HL-60/S4 treated with retinoic acid at 250 ng/mL for 4 days and 3 days (cell line): ENCODE results near the gene KIF12.
"Not testable (repeated sequence)": the region's sequence is repeated elsewhere in the genome, so short reads cannot be mapped to it uniquely, and the experiment has no call there.

Experiments
- in situ Hi-C: fragments of 300-500 bp; cut with MboI; formaldehyde crosslinking; loops from 2 replicates; pipeline ENCODE4 v1.7.0; 2022; ENCODE audit warnings: low sequenced_read_pairs

Gene KIF12

DNA sequence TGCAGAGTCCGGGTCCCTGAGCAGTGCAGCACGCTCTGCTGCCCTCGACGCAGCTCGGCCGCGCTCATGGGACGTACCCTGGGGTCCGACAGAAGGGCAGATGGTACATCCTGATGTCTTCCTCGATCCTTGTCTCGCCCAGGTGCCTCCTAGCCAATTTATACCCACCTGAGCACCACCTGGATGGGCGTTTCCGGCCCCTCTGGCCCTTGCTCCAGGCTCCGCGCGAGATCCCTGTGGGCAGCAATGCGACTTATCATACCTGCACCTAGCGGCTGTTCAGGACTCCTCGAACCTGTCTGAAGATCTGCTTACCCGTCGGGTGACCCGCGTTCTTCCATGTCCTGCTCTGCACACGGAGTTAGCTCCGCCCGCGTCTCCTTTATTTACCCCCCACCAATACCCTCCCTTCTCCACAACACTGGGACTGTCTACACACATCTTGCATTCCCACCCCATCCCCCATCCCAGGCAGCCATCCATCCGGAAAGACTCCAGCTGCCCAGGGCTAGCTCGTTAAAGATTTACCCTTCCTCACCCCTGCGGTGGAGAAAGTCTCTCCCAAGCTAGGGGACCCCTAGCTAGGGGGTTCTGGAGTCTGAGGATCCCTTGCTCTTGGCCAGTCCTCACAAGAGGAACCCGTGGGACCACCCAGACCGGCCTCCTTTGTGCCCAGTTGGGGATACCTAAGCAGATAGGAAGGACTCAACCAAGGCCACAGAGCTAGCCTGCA lies at the start of gene KIF12:
TSS of gene KIF12 (minus strand) at position 357 of the 733 bp plus-strand sequence. CDS start at position 341, 16 bp downstream.
- in situ Hi-C loops: no loop called here

DNA sequence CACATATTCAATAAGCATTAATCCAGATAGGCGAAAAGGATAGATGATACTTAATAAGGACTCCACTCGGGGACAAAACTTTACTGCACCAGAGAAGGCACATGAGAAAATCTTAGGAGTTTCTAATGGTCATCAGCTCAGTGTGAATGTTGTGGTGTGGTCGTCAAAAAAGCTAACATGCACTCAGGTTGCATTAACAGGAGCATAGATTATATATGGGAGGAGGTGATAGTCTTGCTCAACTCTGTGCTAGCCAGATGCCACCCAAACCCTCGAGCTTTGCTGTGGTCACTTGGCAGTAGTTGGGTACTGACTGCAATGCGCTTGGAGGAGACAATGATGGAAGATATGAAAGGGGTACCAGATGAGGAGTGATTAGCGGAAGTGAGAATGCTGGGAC lies 47.6 kb upstream of the KIF12 start:
- in situ Hi-C loops: no loop called here

DNA sequence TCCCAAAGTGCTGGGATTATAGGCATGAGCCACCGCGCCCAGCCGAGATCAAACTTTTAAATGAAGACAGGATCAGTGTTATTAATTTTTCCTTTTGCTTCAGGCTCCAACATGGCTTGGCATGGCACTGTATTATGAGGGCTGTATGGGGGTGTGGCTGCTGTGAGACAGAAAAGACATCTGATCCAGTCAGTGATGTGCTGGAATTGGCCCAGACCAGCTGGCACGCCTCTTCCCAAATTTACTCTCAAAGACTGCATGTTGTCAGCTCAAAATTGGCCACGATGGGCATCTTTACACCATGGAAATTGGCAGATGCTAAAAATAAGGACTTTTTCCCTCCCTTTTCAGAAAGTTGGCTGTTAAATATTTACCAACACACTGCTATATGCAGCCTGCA lies 44.1 kb upstream of the KIF12 start:
- in situ Hi-C loops: no loop called here

DNA sequence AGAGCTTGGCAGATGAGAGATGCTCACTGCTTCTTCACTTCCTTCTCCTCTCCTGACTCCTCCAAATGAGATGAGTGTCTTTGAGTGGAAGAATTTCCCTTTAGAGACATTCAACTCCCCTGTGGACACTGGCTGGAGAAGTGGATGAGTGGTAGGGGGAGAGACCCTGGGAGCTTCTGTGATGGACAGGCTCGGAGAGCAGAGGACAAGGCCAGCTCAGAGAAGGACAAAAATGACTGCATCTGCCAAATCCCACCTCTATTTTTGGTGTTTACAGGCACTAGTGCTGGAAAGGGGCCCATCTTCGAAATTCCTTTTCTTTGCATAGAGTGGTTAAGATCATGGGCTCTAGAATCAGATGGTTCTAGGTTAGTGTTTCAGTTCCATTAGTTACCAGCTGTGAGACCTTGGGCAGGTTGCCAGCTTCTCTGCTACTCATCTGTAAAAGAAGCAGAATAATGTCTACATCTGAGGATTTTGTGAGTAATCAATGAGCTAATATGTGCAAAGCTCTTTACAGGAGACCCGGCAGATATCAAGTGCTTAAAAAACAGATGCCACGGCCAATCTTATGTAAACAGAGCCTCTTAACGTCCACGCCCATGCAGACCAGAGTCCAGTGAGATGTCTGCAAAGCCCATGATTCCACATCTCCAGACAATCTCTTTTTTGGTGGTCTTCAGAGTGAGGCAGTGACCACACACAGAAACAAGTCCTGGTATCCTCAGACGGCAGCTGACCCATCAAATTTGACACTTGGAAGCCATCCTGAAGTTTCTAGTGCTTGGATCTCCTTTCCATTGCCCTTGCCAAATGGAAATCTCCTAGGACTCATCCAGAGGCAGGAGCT lies 42.7 kb upstream of the KIF12 start:
- in situ Hi-C loops: no loop called here

DNA sequence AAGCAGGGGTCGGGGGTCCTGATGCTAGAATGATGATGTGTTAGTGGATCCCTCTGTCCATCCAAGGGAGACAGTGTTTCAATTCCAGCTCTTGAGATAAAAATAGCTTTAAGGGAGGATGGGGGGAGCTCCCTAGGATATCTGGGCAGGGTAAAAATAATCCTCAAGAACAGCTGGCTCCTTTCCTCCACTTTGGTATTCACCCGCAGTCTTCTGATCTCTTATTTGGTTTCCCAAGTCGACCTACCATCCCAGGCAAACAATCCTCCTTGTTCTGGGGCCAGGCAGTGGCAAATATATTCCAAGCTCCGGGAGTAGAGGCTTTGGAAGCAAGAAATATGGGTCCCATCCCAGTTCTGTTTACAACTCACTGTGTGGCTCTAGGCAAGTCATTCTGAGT lies 41.8 kb upstream of the KIF12 start:
- in situ Hi-C loops: no loop called here

DNA sequence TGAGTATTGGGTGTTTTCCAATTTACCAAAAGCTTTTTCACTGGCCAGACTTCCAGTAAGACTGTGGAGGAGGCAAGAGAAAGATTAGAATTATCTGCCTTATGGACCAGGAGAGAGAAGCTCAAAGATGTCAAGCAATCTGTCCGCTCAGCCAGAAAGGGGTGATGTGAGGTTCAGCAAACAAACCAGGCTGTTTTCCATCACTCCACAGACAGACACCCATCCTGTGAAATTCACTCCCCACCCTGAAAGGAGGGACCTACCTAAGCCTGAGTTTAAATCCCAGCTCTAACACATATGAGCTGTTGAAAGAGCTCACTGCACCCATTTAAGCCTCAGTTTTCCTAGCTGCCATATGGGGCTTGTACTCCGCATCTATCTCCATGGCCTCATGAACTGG lies 41.3 kb upstream of the KIF12 start:
- in situ Hi-C loops: no loop called here

DNA sequence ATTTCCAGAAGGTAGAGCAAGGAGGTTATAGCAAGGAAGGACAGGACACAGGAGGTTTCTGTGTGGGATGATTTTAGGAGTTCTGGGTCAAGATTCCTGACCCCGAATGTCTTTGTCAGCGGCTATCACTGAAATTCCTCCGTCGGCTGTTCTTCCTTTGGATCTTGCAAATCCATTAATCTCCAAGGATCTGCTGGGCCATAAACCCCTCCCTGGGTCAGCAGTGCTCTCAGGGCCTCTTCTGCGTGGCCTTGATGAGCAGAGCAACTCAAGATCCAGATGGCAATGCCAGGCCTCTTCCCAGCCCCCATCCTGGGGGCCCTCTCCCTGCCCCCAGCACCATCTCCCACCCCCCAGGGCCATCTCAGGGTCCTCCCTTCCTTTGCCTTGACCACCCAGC lies 40.0 kb upstream of the KIF12 start:
- in situ Hi-C loops: no loop called here

DNA sequence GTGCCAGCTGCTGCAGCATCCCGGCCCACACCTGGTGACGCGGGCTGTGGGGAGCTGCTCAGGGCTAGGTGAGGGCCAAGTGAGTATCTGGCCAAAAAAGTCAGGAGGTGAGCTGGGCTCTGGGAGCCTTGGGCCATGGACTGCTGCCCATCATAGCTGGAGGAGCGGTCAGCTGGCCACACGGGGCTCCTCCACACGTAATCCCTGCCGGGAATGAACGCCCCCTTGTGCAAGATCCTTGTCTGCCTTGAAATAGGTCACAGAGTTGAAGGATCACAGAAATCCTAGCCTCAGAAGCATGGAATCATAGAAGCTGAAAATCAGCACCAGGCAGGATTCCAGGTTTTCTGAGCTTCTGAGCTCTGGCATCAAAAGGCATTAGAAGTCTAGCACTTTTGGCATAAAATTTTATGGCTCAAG lies 39.5 kb upstream of the KIF12 start:
- in situ Hi-C loops: no loop called here

DNA sequence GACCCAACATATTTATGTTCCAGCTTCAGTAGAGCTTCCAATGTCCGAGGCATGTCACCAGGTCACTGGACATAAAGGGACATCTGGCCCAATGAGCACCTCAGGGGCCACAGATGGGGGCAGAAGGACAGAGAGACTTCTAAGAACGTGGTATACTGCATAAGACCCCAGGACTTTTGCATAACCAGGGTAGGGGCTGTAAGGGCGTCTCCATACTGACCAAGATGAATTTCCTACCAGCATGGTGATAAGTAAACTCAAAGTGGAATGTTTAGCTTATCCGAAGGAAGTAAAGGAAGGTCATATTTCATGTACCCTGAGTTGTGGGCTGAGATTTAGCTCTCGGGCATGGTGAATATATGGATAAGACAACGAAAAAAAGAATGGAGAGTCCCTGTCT lies 38.7 kb upstream of the KIF12 start:
- in situ Hi-C loops: no loop called here

DNA sequence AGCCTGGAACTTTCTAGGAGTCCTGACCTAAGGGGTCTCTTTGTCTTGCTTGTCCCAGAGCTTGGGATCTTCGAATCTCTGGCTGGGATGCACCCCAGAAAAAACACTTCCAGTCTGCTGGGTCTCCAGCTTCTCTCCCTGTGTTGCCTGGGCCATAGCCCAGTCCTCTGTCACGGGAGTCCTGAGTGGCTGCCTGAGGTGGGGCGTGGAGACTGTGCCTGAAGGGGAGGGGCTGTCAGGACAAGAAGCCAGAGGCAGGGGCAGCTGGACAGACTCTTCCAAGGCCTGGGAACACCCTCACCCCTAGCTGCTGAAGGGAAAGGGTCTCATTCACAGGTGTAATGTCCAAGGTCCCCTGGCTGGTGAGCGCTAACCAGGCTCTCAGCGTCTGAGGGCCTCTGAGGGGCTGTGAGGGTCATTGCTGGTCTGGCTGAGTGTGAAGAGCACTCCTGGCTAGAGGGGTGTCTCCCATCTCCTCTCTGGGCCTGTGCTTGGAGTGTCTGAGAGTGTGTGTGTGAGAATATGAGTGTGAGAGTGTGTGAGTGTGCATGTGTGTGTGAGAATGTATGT lies 35.8 kb upstream of the KIF12 start:
- in situ Hi-C loops: no loop called here

DNA sequence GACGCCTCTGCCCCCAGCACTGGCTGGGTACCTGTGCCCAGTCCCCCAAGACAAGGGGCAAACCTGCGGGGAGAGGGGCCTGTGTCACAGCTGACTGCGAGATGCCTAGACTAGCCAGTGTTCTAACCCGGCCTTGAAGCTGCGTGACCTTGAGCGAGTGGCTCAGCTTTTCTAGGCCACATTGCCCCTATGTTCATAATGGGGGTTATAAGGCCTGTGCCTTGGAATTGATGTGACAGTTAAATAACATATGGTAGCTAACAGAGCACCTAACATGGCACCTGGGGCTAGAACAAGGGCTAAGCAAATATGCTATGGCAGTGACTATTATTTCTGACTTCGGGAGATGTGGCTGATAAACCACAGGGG lies 33.4 kb upstream of the KIF12 start:
- in situ Hi-C loops: no loop called here

DNA sequence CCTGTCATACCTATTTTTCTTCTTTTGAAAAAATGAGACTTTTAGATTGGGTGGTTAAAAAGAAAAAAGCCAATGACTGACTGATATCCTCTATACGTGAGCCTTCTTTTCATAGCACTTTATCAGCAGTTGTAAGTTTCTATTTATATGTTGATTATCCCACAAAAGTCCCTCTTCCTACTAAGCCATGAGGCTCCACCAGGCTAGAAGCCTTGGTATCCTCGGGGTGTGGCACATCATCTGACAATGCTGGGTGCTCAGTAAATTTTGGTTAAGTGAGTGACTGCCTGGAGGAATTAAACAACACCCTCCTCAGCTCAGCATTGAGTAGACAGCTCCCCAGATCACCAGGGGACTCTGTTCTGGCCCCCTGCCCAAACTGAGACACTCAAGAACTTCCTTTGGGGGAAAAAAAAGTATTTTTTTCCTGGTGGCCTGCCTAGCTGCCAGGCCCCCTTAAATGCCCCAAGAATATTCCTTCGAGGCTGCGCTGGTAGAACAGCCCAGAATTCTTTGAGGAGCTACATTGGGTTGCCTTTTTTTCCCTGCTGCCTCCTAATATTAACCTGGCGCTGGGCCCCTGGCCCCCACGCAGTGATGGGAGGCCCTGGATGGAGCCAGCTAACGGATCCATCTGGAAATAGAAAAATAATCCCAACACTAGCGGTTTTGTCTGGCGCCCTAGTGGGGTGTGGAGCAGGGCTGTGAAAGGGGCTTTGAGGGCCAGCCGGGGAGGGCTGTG lies 32.9 kb upstream of the KIF12 start:
- in situ Hi-C loops: no loop called here

DNA sequence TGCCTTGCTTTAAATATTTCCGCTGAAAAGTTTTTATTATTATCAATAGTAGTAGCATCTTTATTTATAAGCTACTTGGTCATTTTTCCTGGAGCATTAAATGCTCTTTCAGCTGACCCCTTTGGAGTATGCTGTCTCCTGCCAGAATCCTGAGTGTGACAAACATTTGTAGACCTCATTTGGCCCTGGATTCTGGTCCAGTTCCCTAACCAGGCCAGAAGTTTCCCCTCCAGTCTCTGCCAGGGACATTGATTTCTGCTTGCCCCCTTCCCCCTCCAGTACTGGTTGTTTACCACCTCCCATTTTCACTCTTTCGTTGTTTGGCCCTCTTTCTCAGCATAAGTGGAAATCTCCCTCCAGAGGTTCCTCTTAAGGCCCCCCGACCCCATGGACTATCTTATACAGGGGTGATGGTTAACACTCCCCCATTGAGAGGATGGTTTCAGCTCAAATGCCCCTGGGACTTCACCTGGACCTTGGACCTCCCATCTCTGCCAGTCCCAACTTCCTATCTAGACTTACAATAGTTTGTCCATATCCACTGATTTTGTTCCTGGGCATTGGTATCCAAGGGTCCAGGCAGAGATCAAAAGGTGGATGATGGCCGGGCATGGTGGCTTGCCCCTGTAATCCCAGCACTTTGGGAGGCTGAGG lies 31.7 kb upstream of the KIF12 start:
- in situ Hi-C loops: no loop called here

DNA sequence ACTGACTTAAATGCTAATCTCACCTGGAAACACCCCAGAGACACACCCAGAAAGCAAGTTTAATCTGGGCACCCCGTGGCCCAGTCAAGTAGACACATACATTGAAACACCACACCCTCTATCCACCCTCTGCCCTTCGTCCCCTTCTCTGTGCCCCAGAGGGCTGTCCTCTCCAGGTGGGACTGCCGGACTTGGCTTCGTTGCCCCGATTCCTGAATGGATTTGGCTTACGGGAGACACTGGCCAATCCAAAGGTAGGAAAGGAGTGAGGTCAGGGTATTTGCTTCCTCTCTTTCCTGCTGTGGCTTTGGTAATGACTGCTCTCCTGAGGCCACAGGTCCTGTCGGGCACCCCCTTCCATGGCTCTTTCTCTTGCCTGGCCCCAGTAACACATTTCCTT lies 31.0 kb upstream of the KIF12 start:
- in situ Hi-C loops: no loop called here

DNA sequence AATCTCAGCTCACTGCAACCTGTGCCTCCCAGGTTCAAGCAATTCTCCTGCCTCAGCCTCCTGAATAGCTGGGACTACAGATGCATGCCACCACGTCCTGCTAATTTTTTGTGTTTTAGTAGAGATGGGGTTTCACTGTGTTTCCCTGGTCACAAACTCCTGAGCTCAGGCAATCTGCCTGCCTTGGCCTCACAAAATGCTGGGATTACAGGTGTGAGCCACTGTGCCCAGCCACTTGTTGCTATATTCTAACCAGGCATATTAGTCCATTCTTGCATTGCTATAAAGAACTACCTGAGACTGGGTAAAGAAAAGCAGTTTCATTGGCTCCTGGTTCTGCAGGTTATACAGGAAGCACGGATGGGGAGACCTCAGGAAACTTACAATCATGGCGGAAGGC lies 29.7 kb upstream of the KIF12 start:
- in situ Hi-C loops: not testable (repeated sequence)

DNA sequence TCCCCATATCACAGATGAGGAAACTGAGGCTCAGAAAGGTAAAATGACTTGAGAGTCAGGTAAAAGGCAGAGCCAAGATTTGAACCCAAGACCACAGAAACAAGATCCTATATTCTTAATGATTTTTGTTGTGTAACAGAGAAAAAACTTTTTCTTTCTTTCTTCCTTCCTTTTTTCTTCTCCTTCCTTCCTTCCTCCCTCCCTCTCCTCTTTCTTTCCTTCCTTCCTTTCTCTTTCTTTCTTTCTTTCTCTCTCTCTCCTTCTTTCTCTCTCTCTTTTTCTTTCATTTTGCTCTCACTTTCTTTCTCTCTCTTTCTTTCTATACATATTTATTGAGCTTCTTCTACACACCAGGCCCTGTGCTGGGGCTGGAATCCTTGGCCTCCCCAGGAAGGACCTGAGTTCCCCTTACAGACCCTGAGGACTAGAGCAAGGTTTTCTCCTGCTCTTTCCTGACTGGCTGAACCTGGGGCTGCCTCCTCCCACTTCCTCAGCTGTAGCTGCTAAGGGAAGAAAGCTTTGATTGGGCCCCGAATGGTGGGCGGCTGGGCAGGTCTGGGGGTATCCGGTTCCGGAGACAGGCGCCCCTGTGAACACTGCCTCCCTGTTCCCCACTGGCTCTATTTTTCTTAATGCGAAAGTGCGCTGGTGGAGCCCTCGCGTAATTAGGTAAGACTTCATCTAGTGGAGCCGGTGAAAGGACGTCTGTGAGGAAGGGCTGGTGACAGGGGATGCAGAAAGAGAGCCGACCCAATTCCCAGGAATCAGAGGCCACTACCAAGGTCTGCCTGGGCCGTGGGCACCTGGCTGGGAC lies 27.4 kb upstream of the KIF12 start:
- in situ Hi-C loops: no loop called here

DNA sequence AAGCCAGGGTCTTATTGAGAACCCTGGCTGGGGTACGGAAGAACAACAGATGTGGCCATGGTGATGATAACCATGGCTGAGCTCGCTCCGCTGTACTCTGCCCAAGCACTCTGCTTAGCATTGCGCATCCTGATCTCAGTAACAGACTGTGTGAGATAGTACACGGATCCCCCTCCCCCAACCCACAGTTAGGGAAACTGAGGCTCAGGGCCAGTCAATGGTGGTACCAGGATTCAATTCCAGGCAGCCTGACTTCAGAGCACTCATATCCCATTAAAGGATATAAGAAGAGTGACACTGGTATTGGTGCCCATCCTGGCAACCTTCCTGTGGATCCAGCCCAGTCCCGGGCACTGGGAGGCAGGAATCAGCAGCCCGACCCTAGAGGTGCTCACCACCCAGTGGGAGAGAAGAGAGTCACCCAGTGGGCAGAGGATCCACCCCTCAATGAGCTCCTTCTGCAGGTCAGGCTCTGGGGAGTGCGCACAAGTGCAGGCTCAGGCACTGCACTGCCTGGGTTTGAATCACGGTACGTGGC lies 26.5 kb upstream of the KIF12 start:
- in situ Hi-C loops: no loop called here

DNA sequence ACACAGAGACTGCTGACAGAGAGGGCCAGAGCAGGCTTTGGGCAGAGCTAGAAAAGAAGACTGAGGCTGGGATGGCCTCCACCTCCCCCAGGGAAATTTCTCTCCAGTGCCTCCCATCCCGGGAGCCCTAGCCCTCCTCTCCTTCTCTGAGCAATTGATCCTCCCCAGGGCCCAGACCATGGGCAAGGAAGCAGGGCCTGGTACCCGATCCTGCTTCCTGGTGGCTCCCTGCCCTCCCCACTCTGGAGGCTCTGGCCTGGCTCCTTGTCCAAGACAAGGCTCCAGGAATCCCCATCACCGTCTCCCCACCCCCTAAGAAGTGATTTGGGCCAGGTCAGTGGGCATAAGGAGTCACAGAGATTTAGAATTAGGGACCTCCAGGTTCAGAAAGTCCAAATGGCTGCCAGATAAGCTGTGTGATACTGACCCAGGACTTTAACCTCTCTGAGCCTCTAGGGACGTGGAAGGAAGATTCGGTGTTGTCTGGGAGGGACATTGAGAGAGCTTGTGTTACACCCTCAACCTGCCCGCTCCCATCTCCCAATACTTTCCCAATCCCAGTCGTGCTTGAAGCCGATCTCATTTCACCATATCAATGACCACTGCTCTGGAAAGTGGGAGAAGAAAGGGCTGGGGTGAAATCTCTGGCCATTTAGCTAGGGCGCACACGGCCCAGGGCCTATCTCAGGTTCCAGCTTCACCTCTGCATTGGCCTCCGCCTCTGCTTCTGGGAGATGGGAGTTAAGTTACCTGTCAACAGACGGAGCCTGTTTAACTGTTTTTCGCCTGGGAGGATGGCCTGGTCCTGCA lies 25.8 kb upstream of the KIF12 start:
- in situ Hi-C loops: no loop called here

DNA sequence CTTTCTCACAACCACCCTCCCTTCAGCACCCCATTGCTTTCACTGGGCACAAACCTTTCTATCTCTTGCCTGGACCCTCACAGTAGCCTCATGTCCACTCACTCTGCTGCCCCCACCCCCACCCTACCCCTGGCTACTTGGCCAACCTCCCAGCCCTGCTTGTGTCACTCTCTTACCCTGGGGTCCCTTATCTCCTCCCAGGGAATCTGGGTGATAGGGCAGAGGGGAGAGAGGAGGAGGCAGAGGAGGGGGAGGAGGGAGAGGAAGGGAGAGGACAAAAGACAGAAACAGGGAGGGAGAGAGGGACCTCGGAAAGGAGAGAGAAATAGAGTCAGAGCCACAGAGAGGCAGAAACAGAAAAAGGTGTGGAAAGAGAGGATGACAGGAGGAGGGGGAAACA lies 25.0 kb upstream of the KIF12 start:
- in situ Hi-C loops: no loop called here
